ENCODE results near the gene SGO1. TPM values are rescaled to one million over a fixed set of nuclear protein-coding genes. Genes with fewer than 3 reads are reported as not detected.

The SGO1 gene
- 31.4 and 31.7 TPM in 2 replicates for total RNA-seq (2021)
- percentile 90 among the genes with signal in this experiment for Bru-seq, nascent RNA
- BruChase-seq, experiment 1, labeled RNA remaining after a 2-hour chase: percentile 92 among the genes with signal in this experiment
- BruChase-seq, experiment 2, labeled RNA remaining after a 6-hour chase: percentile 91 among the genes with signal in this experiment
- long read RNA-seq, transcript SGO1-204 (8 exons, 1,075 nt): minor isoform, 5 of 59 reads
- long read RNA-seq, transcript SGO1-203 (8 exons, 2,587 nt): major isoform, 26 of 59 reads
- long read RNA-seq, partial matches to known transcripts: 15 of 59 reads
- long read RNA-seq, other reads (novel, unspliced or antisense): 8 of 59 reads

DNA sequence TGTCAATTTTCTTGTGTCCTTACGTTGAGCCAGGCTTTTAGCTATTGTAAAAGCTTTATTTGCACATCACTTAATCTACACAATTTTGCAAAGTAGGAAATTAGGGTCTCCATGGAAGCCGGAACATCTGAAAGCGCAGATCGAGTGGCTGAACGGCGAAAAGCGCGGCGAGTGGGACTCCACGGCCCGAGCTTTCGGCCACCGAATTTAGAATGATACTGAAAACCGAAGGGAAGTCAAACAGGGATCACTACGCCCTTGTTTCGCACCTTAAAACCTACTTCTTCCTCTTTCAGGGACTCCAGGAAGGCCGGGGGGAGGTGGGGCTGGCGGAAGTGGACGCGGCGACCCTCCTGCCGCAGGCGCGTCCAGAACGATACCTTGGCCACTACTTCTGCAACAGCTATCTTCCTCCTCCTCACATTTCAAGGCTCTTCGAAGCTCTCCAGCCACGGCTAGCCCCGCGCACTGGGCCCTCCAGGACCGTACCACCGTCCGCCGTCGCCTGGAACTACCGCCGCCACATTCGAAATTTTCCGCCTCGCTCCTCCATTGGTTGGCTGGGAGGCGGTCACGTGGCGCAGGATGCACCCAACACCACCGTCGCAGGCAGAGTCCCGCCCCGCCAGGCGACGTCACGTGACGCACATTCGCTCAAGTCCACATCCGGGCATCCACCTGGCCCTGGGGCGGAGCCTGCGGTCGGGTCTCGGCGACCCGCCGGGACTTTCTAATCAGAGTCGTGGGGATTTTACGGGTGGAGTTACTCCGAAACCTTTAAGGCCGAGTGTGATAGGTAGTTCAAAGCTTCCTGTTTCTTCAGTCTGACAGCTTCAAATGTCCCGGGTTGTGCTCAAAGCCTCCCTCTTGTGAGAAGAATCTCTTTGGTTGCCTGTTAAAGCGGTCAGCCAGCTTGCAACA is at the start of gene SGO1:
Gene SGO1 (minus strand): TSS at position 528 of the 921 bp plus-strand sequence. CDS start 2,179 bp downstream, outside the sequence.
- peak within 1 kb of the TSS; percentile 91 for H3K27ac ChIP-seq (ENCODE audit: low read depth, low read length, poor library complexity, severe bottlenecking)
- peak; percentile 98 for DNase-seq (ENCODE audit: low spot score)
- intact Hi-C loops (cut with micrococcal nuclease; ENCODE audit: unreplicated experiment): loop anchor here (5.0 kb wide), 1 partner anchor 299 kb away; no protein-coding TSS in a partner anchor
- no peaks in the 10 kb centered on the region for H3K27me3 ChIP-seq (replicated peaks; ENCODE audit: insufficient read depth, low read depth, low read length, poor library complexity)
- H3K4me3 ChIP-seq (ENCODE audit: low read depth, low read length, poor library complexity, severe bottlenecking): peak within 1 kb of the TSS; percentile 82
- POLR2A ChIA-PET (ENCODE audit: low non-redundant PET): interaction anchor here (0.6 kb wide), 1 partner anchor 238 kb away, joined by 11 read pairs; no protein-coding TSS in a partner anchor
- CTCF ChIA-PET: no interaction called here
- H3K4me1 ChIP-seq (ENCODE audit: insufficient read depth, low read length, poor library complexity, severe bottlenecking): peaks cover 9% of the 10 kb centered on the region
- H3K36me3 ChIP-seq (ENCODE audit: insufficient read depth, low read length, poor library complexity, severe bottlenecking): peaks cover 22% of the 10 kb centered on the region
- TSS peak; percentile 68 for BruUV-seq (replicated peaks)
- no peaks in the 10 kb centered on the region for H3K9me3 ChIP-seq (ENCODE audit: low read depth, low read length, poor library complexity, severe bottlenecking)
- TF ChIP-seq EZH2 (IDR thresholded peaks at IDR 0.05; ENCODE audit: borderline replicate concordance, low read depth, low read length, poor library complexity, severe bottlenecking): no peak
- TF ChIP-seq, protein P1, sequence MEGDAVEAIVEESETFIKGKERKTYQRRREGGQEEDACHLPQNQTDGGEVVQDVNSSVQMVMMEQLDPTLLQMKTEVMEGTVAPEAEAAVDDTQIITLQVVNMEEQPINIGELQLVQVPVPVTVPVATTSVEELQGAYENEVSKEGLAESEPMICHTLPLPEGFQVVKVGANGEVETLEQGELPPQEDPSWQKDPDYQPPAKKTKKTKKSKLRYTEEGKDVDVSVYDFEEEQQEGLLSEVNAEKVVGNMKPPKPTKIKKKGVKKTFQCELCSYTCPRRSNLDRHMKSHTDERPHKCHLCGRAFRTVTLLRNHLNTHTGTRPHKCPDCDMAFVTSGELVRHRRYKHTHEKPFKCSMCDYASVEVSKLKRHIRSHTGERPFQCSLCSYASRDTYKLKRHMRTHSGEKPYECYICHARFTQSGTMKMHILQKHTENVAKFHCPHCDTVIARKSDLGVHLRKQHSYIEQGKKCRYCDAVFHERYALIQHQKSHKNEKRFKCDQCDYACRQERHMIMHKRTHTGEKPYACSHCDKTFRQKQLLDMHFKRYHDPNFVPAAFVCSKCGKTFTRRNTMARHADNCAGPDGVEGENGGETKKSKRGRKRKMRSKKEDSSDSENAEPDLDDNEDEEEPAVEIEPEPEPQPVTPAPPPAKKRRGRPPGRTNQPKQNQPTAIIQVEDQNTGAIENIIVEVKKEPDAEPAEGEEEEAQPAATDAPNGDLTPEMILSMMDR (conservative IDR thresholded peaks at IDR 0.05; ENCODE audit: low read depth, low read length): no peak

GRCh38 chr3:20235796-20236195 is 49.8 kb upstream of the SGO1 start:
- TF ChIP-seq EZH2 (IDR thresholded peaks at IDR 0.05; ENCODE audit: borderline replicate concordance, low read depth, low read length, poor library complexity, severe bottlenecking): no peak
- TF ChIP-seq, protein P1 (conservative IDR thresholded peaks at IDR 0.05; ENCODE audit: low read depth, low read length): no peak
- intact Hi-C loops (cut with micrococcal nuclease; ENCODE audit: unreplicated experiment): no loop called here
- H3K9me3 ChIP-seq (ENCODE audit: low read depth, low read length, poor library complexity, severe bottlenecking): no peaks in the 10 kb centered on the region
- H3K27ac ChIP-seq (ENCODE audit: low read depth, low read length, poor library complexity, severe bottlenecking): no peak overlapping the region
- no peaks in the 10 kb centered on the region for H3K36me3 ChIP-seq (ENCODE audit: insufficient read depth, low read length, poor library complexity, severe bottlenecking)
- no peak for DNase-seq (ENCODE audit: low spot score)
- POLR2A ChIA-PET (ENCODE audit: low non-redundant PET): no interaction called here
- H3K4me1 ChIP-seq (ENCODE audit: insufficient read depth, low read length, poor library complexity, severe bottlenecking): no peaks in the 10 kb centered on the region
- no peak overlapping the region for H3K4me3 ChIP-seq (ENCODE audit: low read depth, low read length, poor library complexity, severe bottlenecking)
- CTCF ChIA-PET: no interaction called here
- peaks cover 5% of the 10 kb centered on the region for H3K27me3 ChIP-seq (replicated peaks; ENCODE audit: insufficient read depth, low read depth, low read length, poor library complexity)
- no TSS peak for BruUV-seq (replicated peaks)

- intact Hi-C loops (cut with micrococcal nuclease; ENCODE audit: unreplicated experiment): no loop called here
- POLR2A ChIA-PET (ENCODE audit: low non-redundant PET): no interaction called here
- no peak overlapping the region for H3K4me3 ChIP-seq (ENCODE audit: low read depth, low read length, poor library complexity, severe bottlenecking)
- H3K27ac ChIP-seq (ENCODE audit: low read depth, low read length, poor library complexity, severe bottlenecking): no peak overlapping the region
- TF ChIP-seq, protein P1 (conservative IDR thresholded peaks at IDR 0.05; ENCODE audit: low read depth, low read length): no peak
- TF ChIP-seq EZH2 (IDR thresholded peaks at IDR 0.05; ENCODE audit: borderline replicate concordance, low read depth, low read length, poor library complexity, severe bottlenecking): no peak
- no peak for DNase-seq (ENCODE audit: low spot score)
- no peaks in the 10 kb centered on the region for H3K9me3 ChIP-seq (ENCODE audit: low read depth, low read length, poor library complexity, severe bottlenecking)
- H3K27me3 ChIP-seq (replicated peaks; ENCODE audit: insufficient read depth, low read depth, low read length, poor library complexity): peaks cover 13% of the 10 kb centered on the region
- BruUV-seq (replicated peaks): no TSS peak
- H3K4me1 ChIP-seq (ENCODE audit: insufficient read depth, low read length, poor library complexity, severe bottlenecking): no peaks in the 10 kb centered on the region
- no peaks in the 10 kb centered on the region for H3K36me3 ChIP-seq (ENCODE audit: insufficient read depth, low read length, poor library complexity, severe bottlenecking)
- CTCF ChIA-PET: no interaction called here
Measured at GRCh38 chr3:20232906-20233780, 47.1 kb upstream of the SGO1 start.

Data from A673 (cell line).